Measurements from ENCODE around the gene NKIRAS1.
"Not testable (repeated sequence)": the region's sequence is repeated elsewhere in the genome, so short reads cannot be mapped to it uniquely, and the experiment has no call there.

Gene NKIRAS1

GRCh38 chr3:23867400-23867799 is 49.4 kb downstream of the NKIRAS1 start:
- no peak for DNase-seq

GRCh38 chr3:23865595-23866396 is 51.0 kb downstream of the NKIRAS1 start:
- no peak for DNase-seq

- DNase-seq: no peak
These were observed 51.9 kb downstream of the NKIRAS1 start for GRCh38 chr3:23864931-23865330.

GRCh38 chr3:23863060-23863459 is 53.7 kb downstream of the NKIRAS1 start:
- DNase-seq: no peak

GRCh38 chr3:23861689-23862088 is 55.1 kb downstream of the NKIRAS1 start:
- no peak for DNase-seq

- DNase-seq: no peak
These were observed 56.9 kb downstream of the NKIRAS1 start for GRCh38 chr3:23859839-23860382.

- DNase-seq: no peak
These were observed 57.6 kb downstream of the NKIRAS1 start for GRCh38 chr3:23859012-23859743.

GRCh38 chr3:23856286-23856685 is 60.5 kb downstream of the NKIRAS1 start:
- no peak for DNase-seq

GRCh38 chr3:23849462-23849861 is 67.3 kb downstream of the NKIRAS1 start:
- DNase-seq: not testable (repeated sequence)

- DNase-seq: no peak
These were observed 71.2 kb downstream of the NKIRAS1 start for GRCh38 chr3:23845326-23846216.

- no peak for DNase-seq
These were observed 72.9 kb downstream of the NKIRAS1 start for GRCh38 chr3:23843869-23844268.

All from 8988T (cell line).